B cell (primary cell): ENCODE measurements around the gene METTL26. TPM values are rescaled to one million over a fixed set of nuclear protein-coding genes. Genes with fewer than 3 reads are reported as not detected.
A peak's percentile ranks its signal among the peaks of the same experiment; 100 is the strongest.

ENCODE experiments used
- ATAC-seq: fragments of 200-7000 bp; cut with Tn5 transposase; one replicate; pipeline ENCODE4 v1.10.0; 2021; ENCODE audit warnings: low read depth, mild to moderate bottlenecking, moderate number of reproducible peaks, moderate library complexity
- CTCF ChIA-PET: fragments of 350-600 bp; sonication (Branson Sonifier 250); formaldehyde crosslinking; loops from one replicate; lab custom pipeline; 2021; ENCODE audit warnings: antibody characterized with exemption, inconsistent platforms; lab: Charles Lee
- POLR2A ChIA-PET: fragments of 350-600 bp; sonication (Branson Sonifier 250); formaldehyde crosslinking; loops from one replicate; lab custom pipeline; 2021; ENCODE audit warnings: antibody characterized with exemption; lab: Charles Lee
- DNase-seq: peaks from one replicate; pipeline ENCODE4 v3.0.0; 2013
- H2AFZ ChIP-seq: 2 replicates; pipeline ENCODE4 v1.6.1; 2012; ENCODE audit warnings: mild to moderate bottlenecking, low read depth, low read length; ENCODE audit not compliant: insufficient read depth, poor library complexity, severe bottlenecking
- H3K27ac ChIP-seq, 2 donors: 1 replicate in 1 of 2; 2 replicates in 1 of 2; pipeline ENCODE4 v1.5.1; 2012 to 2013; ENCODE audit warnings: low read length in 2 of 2, mild to moderate bottlenecking in 2 of 2, moderate library complexity in 1 of 2
- H3K27me3 ChIP-seq, 4 experiments: fragments of 200-600 bp in 1 of 4; sonication (generic) in 1 of 4; replicated peaks in 1 of 4; 1 replicate in 2 of 4; 2 replicates in 2 of 4; pipeline versions ENCODE4 v1.6.1 to v1.7.0; 2013 to 2016; ENCODE audit warnings: low read length in 3 of 4, mild to moderate bottlenecking in 2 of 4, mixed read lengths in 1 of 4, moderate library complexity in 1 of 4; ENCODE audit not compliant: insufficient read depth in 4 of 4, control insufficient read depth in 3 of 4; ENCODE audit errors: control extremely low read depth in 1 of 4
- H3K36me3 ChIP-seq, 2 experiments: replicated peaks in 1 of 2; 1 replicate in 1 of 2; 2 replicates in 1 of 2; pipeline versions ENCODE4 v1.6.1 to v1.7.1; 2013; ENCODE audit warnings: low read length in 1 of 2; ENCODE audit not compliant: insufficient read depth in 2 of 2, control insufficient read depth in 1 of 2; ENCODE audit errors: control extremely low read depth in 1 of 2, extremely low read depth in 1 of 2
- H3K4me1 ChIP-seq, 2 donors: fragments of 200-600 bp in 1 of 2; sonication (generic) in 1 of 2; 1 replicate in 1 of 2; 2 replicates in 1 of 2; pipeline versions ENCODE4 v1.5.1 to v1.6.1; 2013 to 2017; ENCODE audit warnings: low read length in 2 of 2; ENCODE audit not compliant: control insufficient read depth in 2 of 2, insufficient read depth in 2 of 2
- H3K4me2 ChIP-seq: replicated peaks from 2 replicates; pipeline ENCODE3; 2012; ENCODE audit warnings: mild to moderate bottlenecking, low read depth, low read length; ENCODE audit not compliant: poor library complexity, severe bottlenecking
- H3K4me3 ChIP-seq, 5 experiments: fragments of 200-600 bp in 1 of 5; sonication (generic) in 1 of 5; 1 replicate in 3 of 5; 2 replicates in 2 of 5; pipeline versions ENCODE4 v1.5.1 to v1.7.0; 2011 to 2016; ENCODE audit warnings: low read length in 4 of 5, mild to moderate bottlenecking in 4 of 5, low read depth in 2 of 5, control low read depth in 1 of 5, moderate library complexity in 1 of 5; ENCODE audit not compliant: insufficient read depth in 1 of 5; ENCODE audit errors: control extremely low read depth in 1 of 5, extremely low read depth in 1 of 5
- H3K79me2 ChIP-seq: fragments of 200-600 bp; sonication (generic); one replicate; pipeline ENCODE4 v1.6.0; 2016; ENCODE audit warnings: low read length; ENCODE audit not compliant: control insufficient read depth, insufficient read depth
- H3K9ac ChIP-seq: fragments of 200-600 bp; sonication (generic); 2 replicates; pipeline ENCODE4 v1.6.1; 2017; ENCODE audit warnings: mild to moderate bottlenecking, low read length, moderate library complexity
- H3K9me3 ChIP-seq, 3 donors: one replicate each; pipeline versions ENCODE4 v1.6.1 to v1.7.1; 2013; ENCODE audit warnings: low read length in 2 of 3; ENCODE audit not compliant: control insufficient read depth in 2 of 3, insufficient read depth in 1 of 3; ENCODE audit errors: control extremely low read depth in 1 of 3
- H4K20me1 ChIP-seq: 2 replicates; pipeline ENCODE4 v1.6.0; 2012; ENCODE audit warnings: mild to moderate bottlenecking, low read length; ENCODE audit not compliant: insufficient read depth, control insufficient read depth, poor library complexity, severe bottlenecking
- H3K27ac Mint-ChIP-seq: one replicate; pipeline ENCODE4 v1.8.0; 2021; ENCODE audit warnings: mixed read lengths
- H3K27me3 Mint-ChIP-seq: one replicate; pipeline ENCODE4 v1.8.0; 2021; ENCODE audit warnings: mixed read lengths
- H3K4me1 Mint-ChIP-seq: one replicate; pipeline ENCODE4 v1.8.0; 2021; ENCODE audit warnings: mixed read lengths
- H3K4me3 Mint-ChIP-seq: one replicate; pipeline ENCODE4 v1.8.0; 2021; ENCODE audit warnings: mixed read lengths
- H3K9me3 Mint-ChIP-seq: one replicate; pipeline ENCODE4 v1.8.0; 2022; ENCODE audit warnings: mixed read lengths; ENCODE audit not compliant: insufficient read depth
- CTCF ChIP-seq: fragments of 200-600 bp; IDR thresholded peaks from one replicate; pipeline ENCODE4 v1.8.0; 2022; ENCODE audit warnings: antibody characterized with exemption, mild to moderate bottlenecking
- EZH2 ChIP-seq: IDR thresholded peaks from 2 replicates; pipeline ENCODE4 v1.6.1; 2012; ENCODE audit warnings: borderline replicate concordance, low read depth, mild to moderate bottlenecking, moderate library complexity, low read length; ENCODE audit not compliant: insufficient read depth, poor library complexity, severe bottlenecking
- WGBS: methylation state at CpG from one replicate; pipeline ENCODE4 v1.1.5; 2013; ENCODE audit warnings: missing lambda C conversion rate; ENCODE audit not compliant: insufficient coverage; 5-methylcytosine and 5-hydroxymethylcytosine counted together
- intact Hi-C: fragments of 100-400 bp; cut with micrococcal nuclease; formaldehyde crosslinking; loops from one replicate; pipeline ENCODE4 v1.10.0; 2022
- polyA plus RNA-seq: library from polyadenylated mRNA; depleted of rRNA; stranded (reverse); fragments of >200 nt; gene quantifications from 2 replicates; pipeline ENCODE4 v1.2.3, GENCODE V29; 2012
- total RNA-seq, 2 donors: library from RNA; stranded (reverse); fragments of 120-200 nt in 1 of 2; gene quantifications; 1 replicate in 1 of 2; 2 replicates in 1 of 2; pipeline versions ENCODE4 v1.2.3 to v1.2.4, GENCODE V29; 2013 to 2022

Gene METTL26
- total and polyA plus RNA-seq, 2 donors (not counting 1 experiment from before 2014, with no cell fraction given): 56.6 to 140 TPM

DNA sequence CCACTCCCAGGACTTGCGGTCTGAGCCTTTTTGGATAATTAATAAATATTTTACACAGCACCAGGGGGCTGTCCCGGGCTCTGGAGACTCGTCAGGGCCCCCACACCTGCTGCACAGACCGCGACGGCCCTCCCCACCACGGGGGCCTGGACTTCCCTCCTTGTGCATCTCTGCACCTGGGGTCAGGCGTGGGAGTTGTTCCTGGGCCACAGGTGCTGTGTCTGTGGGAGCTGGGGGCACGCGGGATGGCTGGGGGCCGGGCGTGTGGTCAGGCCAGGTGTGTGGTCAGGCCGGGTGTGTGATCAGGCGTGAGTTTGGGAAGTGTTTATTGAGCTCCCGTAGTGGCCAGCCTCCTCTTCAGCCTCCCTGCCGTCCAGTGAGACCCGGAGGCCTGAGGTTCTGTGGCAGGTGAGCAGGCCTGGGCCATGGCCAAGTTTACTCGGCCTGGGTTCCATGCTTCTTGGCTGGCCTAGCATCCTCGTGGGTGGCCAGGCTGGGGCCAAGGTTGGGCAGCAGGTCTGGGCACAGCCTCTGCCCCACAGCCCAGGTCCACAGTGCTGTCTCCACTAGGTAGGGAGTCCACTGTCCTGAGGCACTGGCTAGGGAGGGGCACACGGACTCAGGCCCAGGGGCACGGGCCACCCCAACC lies 42.2 kb upstream of the METTL26 start:
- peaks cover 0 to 7% (median 0%) of the 10 kb centered on the region in 3 donors for H3K9me3 ChIP-seq
- H3K4me1 ChIP-seq: peaks cover 25 to 56% of the 10 kb centered on the region in 2 donors
- no peak overlapping the region for H2AFZ ChIP-seq
- H3K27ac Mint-ChIP-seq: no peak overlapping the region
- H3K9me3 Mint-ChIP-seq: no peaks in the 10 kb centered on the region
- H3K79me2 ChIP-seq: peaks cover 26% of the 10 kb centered on the region
- H3K4me3 Mint-ChIP-seq: peak overlapping the region; percentile 88
- peaks cover 6% of the 10 kb centered on the region for H3K27me3 Mint-ChIP-seq
- H4K20me1 ChIP-seq: peaks cover 27% of the 10 kb centered on the region
- DNase-seq (no peak), ATAC-seq (no peak)
- H3K27ac ChIP-seq: no peak overlapping the region
- peaks cover 0 to 17% of the 10 kb centered on the region in 2 experiments for H3K36me3 ChIP-seq
- 69% methylated on average over 19 of the region's 21 CpGs for WGBS
- ChIA-PET CTCF (no interaction called here), POLR2A (no interaction called here)
- no peak overlapping the region for H3K4me2 ChIP-seq
- H3K27me3 ChIP-seq: peaks cover 0 to 25% (median 11%) of the 10 kb centered on the region in 4 experiments
- intact Hi-C loops: loop anchor here (2.0 to 5.0 kb wide), 2 partner anchors 90 to 999 kb away; partner anchors contain the start of gene JPT2
- no peak overlapping the region for H3K9ac ChIP-seq
- peaks cover 40% of the 10 kb centered on the region for H3K4me1 Mint-ChIP-seq
- no peak overlapping the region for H3K4me3 ChIP-seq
- no peak for TF ChIP-seq CTCF
- no peak for TF ChIP-seq EZH2
